ENCODE results near the gene CRTC2.
A peak's percentile ranks its signal among the peaks of the same experiment; 100 is the strongest.

The CRTC2 gene

DNA sequence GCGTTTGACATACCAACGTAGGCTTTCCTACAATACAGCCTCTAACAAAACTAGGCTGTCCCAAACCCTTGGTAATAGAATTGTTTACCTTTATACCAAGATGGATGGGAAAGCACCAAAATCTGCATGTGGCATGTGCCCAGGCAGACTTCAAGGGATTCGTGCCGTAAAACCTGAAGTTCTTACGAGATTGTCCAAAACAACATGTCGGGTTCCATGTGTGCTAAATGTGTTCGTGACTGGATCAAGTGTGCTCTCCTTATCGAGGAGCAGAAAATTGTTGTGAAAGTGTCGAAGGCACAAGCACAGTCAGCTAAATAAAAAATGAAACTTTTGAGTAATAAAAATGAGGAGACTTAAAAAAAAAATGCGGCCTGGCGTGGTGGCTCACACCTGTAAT, 37.2 kb upstream of the CRTC2 start:
- no peak for DNase-seq (ENCODE audit: low read depth in 1 of 2, low spot score in 1 of 2)
- TF ChIP-seq, protein P1, sequence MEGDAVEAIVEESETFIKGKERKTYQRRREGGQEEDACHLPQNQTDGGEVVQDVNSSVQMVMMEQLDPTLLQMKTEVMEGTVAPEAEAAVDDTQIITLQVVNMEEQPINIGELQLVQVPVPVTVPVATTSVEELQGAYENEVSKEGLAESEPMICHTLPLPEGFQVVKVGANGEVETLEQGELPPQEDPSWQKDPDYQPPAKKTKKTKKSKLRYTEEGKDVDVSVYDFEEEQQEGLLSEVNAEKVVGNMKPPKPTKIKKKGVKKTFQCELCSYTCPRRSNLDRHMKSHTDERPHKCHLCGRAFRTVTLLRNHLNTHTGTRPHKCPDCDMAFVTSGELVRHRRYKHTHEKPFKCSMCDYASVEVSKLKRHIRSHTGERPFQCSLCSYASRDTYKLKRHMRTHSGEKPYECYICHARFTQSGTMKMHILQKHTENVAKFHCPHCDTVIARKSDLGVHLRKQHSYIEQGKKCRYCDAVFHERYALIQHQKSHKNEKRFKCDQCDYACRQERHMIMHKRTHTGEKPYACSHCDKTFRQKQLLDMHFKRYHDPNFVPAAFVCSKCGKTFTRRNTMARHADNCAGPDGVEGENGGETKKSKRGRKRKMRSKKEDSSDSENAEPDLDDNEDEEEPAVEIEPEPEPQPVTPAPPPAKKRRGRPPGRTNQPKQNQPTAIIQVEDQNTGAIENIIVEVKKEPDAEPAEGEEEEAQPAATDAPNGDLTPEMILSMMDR (IDR thresholded peaks at IDR 0.05; ENCODE audit: insufficient read depth, low read length), result no peak
- TF ChIP-seq GABPA (IDR thresholded peaks at IDR 0.05; ENCODE audit: low read depth), result no peak
- no peak for TF ChIP-seq SPI1 (IDR thresholded peaks at IDR 0.05; ENCODE audit: borderline replicate concordance, low read depth)
- TF ChIP-seq POLR2AphosphoS5 (IDR thresholded peaks at IDR 0.05; ENCODE audit: low read depth), result no peak
- TF ChIP-seq, protein P2, sequence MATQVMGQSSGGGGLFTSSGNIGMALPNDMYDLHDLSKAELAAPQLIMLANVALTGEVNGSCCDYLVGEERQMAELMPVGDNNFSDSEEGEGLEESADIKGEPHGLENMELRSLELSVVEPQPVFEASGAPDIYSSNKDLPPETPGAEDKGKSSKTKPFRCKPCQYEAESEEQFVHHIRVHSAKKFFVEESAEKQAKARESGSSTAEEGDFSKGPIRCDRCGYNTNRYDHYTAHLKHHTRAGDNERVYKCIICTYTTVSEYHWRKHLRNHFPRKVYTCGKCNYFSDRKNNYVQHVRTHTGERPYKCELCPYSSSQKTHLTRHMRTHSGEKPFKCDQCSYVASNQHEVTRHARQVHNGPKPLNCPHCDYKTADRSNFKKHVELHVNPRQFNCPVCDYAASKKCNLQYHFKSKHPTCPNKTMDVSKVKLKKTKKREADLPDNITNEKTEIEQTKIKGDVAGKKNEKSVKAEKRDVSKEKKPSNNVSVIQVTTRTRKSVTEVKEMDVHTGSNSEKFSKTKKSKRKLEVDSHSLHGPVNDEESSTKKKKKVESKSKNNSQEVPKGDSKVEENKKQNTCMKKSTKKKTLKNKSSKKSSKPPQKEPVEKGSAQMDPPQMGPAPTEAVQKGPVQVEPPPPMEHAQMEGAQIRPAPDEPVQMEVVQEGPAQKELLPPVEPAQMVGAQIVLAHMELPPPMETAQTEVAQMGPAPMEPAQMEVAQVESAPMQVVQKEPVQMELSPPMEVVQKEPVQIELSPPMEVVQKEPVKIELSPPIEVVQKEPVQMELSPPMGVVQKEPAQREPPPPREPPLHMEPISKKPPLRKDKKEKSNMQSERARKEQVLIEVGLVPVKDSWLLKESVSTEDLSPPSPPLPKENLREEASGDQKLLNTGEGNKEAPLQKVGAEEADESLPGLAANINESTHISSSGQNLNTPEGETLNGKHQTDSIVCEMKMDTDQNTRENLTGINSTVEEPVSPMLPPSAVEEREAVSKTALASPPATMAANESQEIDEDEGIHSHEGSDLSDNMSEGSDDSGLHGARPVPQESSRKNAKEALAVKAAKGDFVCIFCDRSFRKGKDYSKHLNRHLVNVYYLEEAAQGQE (IDR thresholded peaks at IDR 0.05; ENCODE audit: insufficient replicate concordance, low read depth), result no peak
- Histone ChIP-seq H3K27ac (replicated peaks) (no peak overlapping the region), H3K4me3 (replicated peaks; ENCODE audit: insufficient read depth, low read length) (no peak overlapping the region), H3K27me3 (ENCODE audit: insufficient read depth, poor library complexity, severe bottlenecking) (no peaks in the 10 kb centered on the region)

- Histone ChIP-seq H3K4me3 (replicated peaks; ENCODE audit: insufficient read depth, low read length) (no peak overlapping the region), H3K27me3 (ENCODE audit: insufficient read depth, poor library complexity, severe bottlenecking) (no peaks in the 10 kb centered on the region), H3K27ac (replicated peaks) (no peak overlapping the region)
- DNase-seq (ENCODE audit: low read depth in 1 of 2, low spot score in 1 of 2), result no peak
- TF ChIP-seq, protein P2 (IDR thresholded peaks at IDR 0.05; ENCODE audit: insufficient replicate concordance, low read depth), result no peak
- TF ChIP-seq POLR2AphosphoS5 (IDR thresholded peaks at IDR 0.05; ENCODE audit: low read depth) (no peak), SPI1 (IDR thresholded peaks at IDR 0.05; ENCODE audit: borderline replicate concordance, low read depth) (no peak)
Measured at GRCh38 chr1:153995202-153995601, 36.8 kb upstream of the CRTC2 start.

- Histone ChIP-seq H3K27ac (replicated peaks) (peak overlapping the region; percentile 93), H3K4me3 (replicated peaks; ENCODE audit: insufficient read depth, low read length) (peak overlapping the region; percentile 65), H3K27me3 (ENCODE audit: insufficient read depth, poor library complexity, severe bottlenecking) (no peaks in the 10 kb centered on the region)
- TF ChIP-seq, protein P1 (IDR thresholded peaks at IDR 0.05; ENCODE audit: insufficient read depth, low read length), result no peak
- no peak for TF ChIP-seq SPI1 (IDR thresholded peaks at IDR 0.05; ENCODE audit: borderline replicate concordance, low read depth)
- TF ChIP-seq POLR2AphosphoS5 (IDR thresholded peaks at IDR 0.05; ENCODE audit: low read depth), result no peak
- TF ChIP-seq, protein P2 (IDR thresholded peaks at IDR 0.05; ENCODE audit: insufficient replicate concordance, low read depth), result no peak
- TF ChIP-seq GABPA (IDR thresholded peaks at IDR 0.05; ENCODE audit: low read depth), result no peak
- DNase-seq (ENCODE audit: low read depth in 1 of 2, low spot score in 1 of 2), result no peak
Measured at GRCh38 chr1:153991806-153992205, 33.4 kb upstream of the CRTC2 start.
